Subcutaneous adipose tissue (tissue), 4 donors: ENCODE results near the gene CRYGB. TPM values are rescaled to one million over a fixed set of nuclear protein-coding genes. Genes with fewer than 3 reads are reported as not detected.

Source experiments
- CTCF ChIP-seq: fragments of 450-650 bp; IDR thresholded peaks from one replicate; pipeline ENCODE4 v1.5.1; 2016; ENCODE audit warnings: low read depth, mild to moderate bottlenecking, control low read depth, antibody characterized with exemption, moderate library complexity
- total RNA-seq, 4 donors: library from RNA; depleted of rRNA; stranded (reverse); fragments of >200 nt; gene quantifications; one replicate each; pipeline ENCODE4 v1.1.0, GENCODE V29; 2016

The CRYGB gene
- total RNA-seq, 4 donors from 2014 or later = not detected

DNA sequence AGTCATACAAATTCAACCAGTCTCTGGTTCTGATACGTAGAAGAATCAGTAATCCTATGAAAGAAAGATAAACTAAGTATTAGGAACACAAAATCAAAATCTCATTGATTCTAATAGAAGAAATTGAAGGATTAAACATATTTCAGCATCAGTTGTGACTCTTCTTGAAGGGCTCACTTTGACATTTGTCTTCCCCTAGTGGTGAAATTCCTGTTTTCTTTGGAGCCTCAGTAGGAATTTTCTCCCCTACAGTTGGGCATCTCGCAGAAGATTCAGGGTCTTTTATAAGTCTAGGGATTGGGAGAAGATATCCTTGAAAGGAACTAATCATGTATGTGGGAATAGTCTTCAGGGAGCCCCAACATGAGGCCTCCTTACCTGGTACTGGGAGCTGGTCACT, 2.8 kb upstream of the CRYGB start:
- TF ChIP-seq CTCF = no peak

DNA sequence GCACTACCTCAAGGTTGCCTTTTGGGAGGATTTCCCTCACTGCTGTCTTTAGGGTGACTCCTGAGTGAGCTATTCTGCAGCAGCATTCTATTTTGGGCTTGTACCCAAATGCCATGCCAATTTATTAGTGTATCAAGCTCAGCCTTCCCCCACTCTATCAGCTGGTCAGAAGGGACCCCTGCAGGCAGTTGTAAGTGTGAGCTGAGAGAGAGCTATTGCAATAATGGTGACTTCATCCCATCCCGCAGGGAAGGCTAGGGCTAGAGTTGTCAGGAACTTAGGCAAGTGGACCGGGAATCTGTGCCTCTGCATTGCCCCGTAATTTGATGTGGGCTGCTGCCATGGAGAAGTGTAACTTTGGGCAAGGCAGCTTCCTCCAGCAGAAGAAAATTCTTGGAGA, 1.8 kb upstream of the CRYGB start:
- no peak for TF ChIP-seq CTCF

DNA sequence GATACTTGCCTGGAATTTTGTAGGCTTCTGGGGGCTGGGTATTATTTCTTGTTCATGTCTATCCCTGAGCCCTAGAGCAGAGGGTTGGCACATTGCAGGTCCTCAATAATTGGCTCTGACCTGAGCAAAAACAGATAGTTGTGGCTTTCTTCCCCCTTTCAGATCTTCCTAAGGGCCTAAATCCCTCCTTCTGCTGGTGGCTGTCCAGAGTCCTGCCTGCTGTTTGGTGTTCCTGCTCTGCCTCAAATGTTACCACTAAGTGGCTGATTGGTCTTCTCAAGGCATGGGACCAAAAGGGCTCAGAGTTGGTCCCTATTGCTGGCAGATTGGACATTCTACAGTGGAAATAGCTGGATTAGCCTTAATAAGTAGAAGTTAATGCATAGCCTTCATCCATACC, 1.1 kb upstream of the CRYGB start:
- no peak for TF ChIP-seq CTCF

GRCh38 chr2:208142925-208143799, 2.8 kb downstream of the CRYGB start:
- no peak for TF ChIP-seq CTCF

- no peak for TF ChIP-seq CTCF
These were observed 3.6 kb downstream of the CRYGB start for GRCh38 chr2:208142240-208142924.

- no peak for TF ChIP-seq CTCF
These were observed 6.5 kb downstream of the CRYGB start for GRCh38 chr2:208139447-208139846.

DNA sequence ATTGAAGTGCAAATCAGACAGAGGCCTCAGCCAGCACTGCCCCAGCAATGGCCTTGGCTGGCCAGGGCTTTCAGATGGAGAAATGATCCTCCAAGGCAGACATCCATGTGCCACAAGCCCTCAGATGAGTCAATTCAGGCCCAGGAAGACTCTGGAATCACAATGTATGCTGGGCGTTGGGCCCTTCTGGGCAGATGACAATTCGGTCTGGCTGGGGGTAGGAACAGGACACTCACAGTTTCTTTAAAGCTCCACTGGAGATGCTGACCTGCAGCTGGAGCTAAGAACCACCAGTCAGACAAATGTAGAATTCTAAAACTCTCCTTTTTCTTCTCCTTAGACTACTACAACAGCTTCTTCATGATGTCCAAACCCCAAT, 9.3 kb downstream of the CRYGB start:
- TF ChIP-seq CTCF = no peak
